OCI-LY1 (cell line): Measurements from ENCODE around the gene MSS51.

Source experiments
- H2AFZ ChIP-seq: fragments of 200-600 bp; sonication (generic), shearing (Covaris generic); 2 replicates; pipeline ENCODE4 v1.6.0; 2014; ENCODE audit warnings: antibody characterized with exemption, mild to moderate bottlenecking, low read length
- H3F3A ChIP-seq: fragments of 200-600 bp; sonication (generic), shearing (Covaris generic); 2 replicates; pipeline ENCODE4 v1.6.0; 2014; ENCODE audit warnings: mild to moderate bottlenecking, antibody characterized with exemption, low read length, moderate library complexity; ENCODE audit not compliant: insufficient read depth
- H3K27ac ChIP-seq: fragments of 200-600 bp; sonication (generic); 2 replicates; pipeline ENCODE4 v1.5.1; 2014; ENCODE audit warnings: low read length, mixed run types, mild to moderate bottlenecking, low read depth; ENCODE audit not compliant: poor library complexity, severe bottlenecking
- H3K27me3 ChIP-seq: fragments of 200-600 bp; sonication (generic); 2 replicates; pipeline ENCODE4 v1.6.0; 2014; ENCODE audit warnings: antibody characterized with exemption, mild to moderate bottlenecking, low read length, moderate library complexity; ENCODE audit not compliant: insufficient read depth
- H3K36me3 ChIP-seq: fragments of 200-600 bp; sonication (generic); 2 replicates; pipeline ENCODE4 v1.6.1; 2014; ENCODE audit warnings: mild to moderate bottlenecking, antibody characterized with exemption, low read length, moderate library complexity, mixed read lengths; ENCODE audit not compliant: insufficient read depth
- H3K4me1 ChIP-seq: fragments of 200-600 bp; sonication (generic); 2 replicates; pipeline ENCODE4 v1.5.1; 2014; ENCODE audit warnings: mild to moderate bottlenecking, low read length, moderate library complexity; ENCODE audit not compliant: insufficient read depth, severe bottlenecking
- H3K4me2 ChIP-seq: fragments of 200-600 bp; sonication (generic), shearing (Covaris generic); 2 replicates; pipeline ENCODE4 v1.6.1; 2014; ENCODE audit warnings: low read length
- H3K4me3 ChIP-seq: fragments of 200-600 bp; sonication (generic); 2 replicates; pipeline ENCODE4 v1.5.1; 2014; ENCODE audit warnings: low read length, low read depth, mild to moderate bottlenecking, mixed read lengths; ENCODE audit not compliant: poor library complexity, severe bottlenecking
- H3K79me2 ChIP-seq: fragments of 200-600 bp; shearing (Covaris generic); 2 replicates; pipeline ENCODE4 v1.6.1; 2016; ENCODE audit warnings: mixed run types, low read length, mixed read lengths; ENCODE audit not compliant: insufficient read depth
- H3K9ac ChIP-seq: fragments of 200-600 bp; sonication (generic), shearing (Covaris generic); 2 replicates; pipeline ENCODE4 v1.6.1; 2014; ENCODE audit warnings: mild to moderate bottlenecking, low read length, mixed read lengths
- H3K9me2 ChIP-seq: fragments of 200-600 bp; sonication (generic), shearing (Covaris generic); 2 replicates; pipeline ENCODE4 v1.6.1; 2014; ENCODE audit warnings: low read depth, mild to moderate bottlenecking, low read length, mixed read lengths
- H3K9me3 ChIP-seq: fragments of 200-600 bp; shearing (Covaris generic); 2 replicates; pipeline ENCODE4 v1.6.1; 2014; ENCODE audit warnings: low read length, mixed read lengths
- H4K20me1 ChIP-seq: fragments of 200-600 bp; sonication (generic), shearing (Covaris generic); 2 replicates; pipeline ENCODE4 v1.6.0; 2016; ENCODE audit warnings: mild to moderate bottlenecking, low read length; ENCODE audit not compliant: insufficient read depth
- CTCF ChIP-seq: fragments of 200-600 bp; sonication (generic), shearing (Covaris generic); IDR thresholded peaks from 2 replicates; pipeline ENCODE4 v1.5.1; 2017; ENCODE audit warnings: mild to moderate bottlenecking, antibody characterized with exemption, low read length, moderate library complexity, mixed read lengths
- EZH2 ChIP-seq: fragments of 200-600 bp; sonication (generic), shearing (Covaris generic); IDR thresholded peaks from 2 replicates; pipeline ENCODE4 v1.8.0; 2017; ENCODE audit warnings: borderline replicate concordance, mixed run types, mild to moderate bottlenecking, antibody characterized with exemption, low read length, moderate library complexity, mixed read lengths

Gene MSS51

DNA sequence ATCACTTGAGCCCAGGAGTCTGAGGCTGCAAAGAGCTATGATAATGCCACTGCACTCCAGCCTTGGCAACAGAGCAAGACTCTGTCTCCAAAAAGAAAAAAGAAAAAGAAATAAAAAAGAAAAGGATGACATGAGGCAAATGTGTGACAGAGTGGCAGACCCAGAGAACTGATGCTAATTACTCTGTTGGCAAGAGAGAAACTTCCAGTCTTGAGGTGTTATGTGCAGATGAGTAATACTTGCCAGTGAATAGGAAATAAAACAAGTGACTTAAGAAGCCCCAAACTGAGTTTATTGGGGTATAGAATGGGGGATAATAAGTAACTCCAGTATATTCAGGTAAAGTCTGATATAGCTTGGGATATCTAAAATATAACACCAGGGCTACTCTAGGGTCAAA is 10.1 kb downstream of the MSS51 start:
- no peak overlapping the region for H3K4me2 ChIP-seq
- no peaks in the 10 kb centered on the region for H3K27me3 ChIP-seq
- H3K27ac ChIP-seq, result no peak overlapping the region
- H3K9ac ChIP-seq, result no peak overlapping the region
- H3K4me1 ChIP-seq, result no peaks in the 10 kb centered on the region
- no peaks in the 10 kb centered on the region for H4K20me1 ChIP-seq
- H3K79me2 ChIP-seq, result no peaks in the 10 kb centered on the region
- no peaks in the 10 kb centered on the region for H3K9me2 ChIP-seq
- H3K4me3 ChIP-seq, result no peak overlapping the region
- no peaks in the 10 kb centered on the region for H3F3A ChIP-seq
- TF ChIP-seq EZH2 (no peak), CTCF (no peak)
- H3K9me3 ChIP-seq, result no peaks in the 10 kb centered on the region
- peaks cover 54% of the 10 kb centered on the region for H3K36me3 ChIP-seq
- H2AFZ ChIP-seq, result no peak overlapping the region

GRCh38 chr10:73416571-73416970 is 16.8 kb downstream of the MSS51 start:
- Histone ChIP-seq H3K4me3 (no peak overlapping the region), H3K27me3 (no peaks in the 10 kb centered on the region), H2AFZ (no peak overlapping the region), H3K36me3 (no peaks in the 10 kb centered on the region; the same call in 1 of the 2 replicates), H3K9ac (no peak overlapping the region), H3K9me2 (no peaks in the 10 kb centered on the region), H3K79me2 (peaks cover 17% of the 10 kb centered on the region), H3F3A (no peaks in the 10 kb centered on the region), H3K4me2 (no peak overlapping the region), H4K20me1 (no peaks in the 10 kb centered on the region), H3K27ac (no peak overlapping the region), H3K9me3 (no peaks in the 10 kb centered on the region), H3K4me1 (peaks cover 21% of the 10 kb centered on the region)
- TF ChIP-seq EZH2 (no peak), CTCF (no peak)

DNA sequence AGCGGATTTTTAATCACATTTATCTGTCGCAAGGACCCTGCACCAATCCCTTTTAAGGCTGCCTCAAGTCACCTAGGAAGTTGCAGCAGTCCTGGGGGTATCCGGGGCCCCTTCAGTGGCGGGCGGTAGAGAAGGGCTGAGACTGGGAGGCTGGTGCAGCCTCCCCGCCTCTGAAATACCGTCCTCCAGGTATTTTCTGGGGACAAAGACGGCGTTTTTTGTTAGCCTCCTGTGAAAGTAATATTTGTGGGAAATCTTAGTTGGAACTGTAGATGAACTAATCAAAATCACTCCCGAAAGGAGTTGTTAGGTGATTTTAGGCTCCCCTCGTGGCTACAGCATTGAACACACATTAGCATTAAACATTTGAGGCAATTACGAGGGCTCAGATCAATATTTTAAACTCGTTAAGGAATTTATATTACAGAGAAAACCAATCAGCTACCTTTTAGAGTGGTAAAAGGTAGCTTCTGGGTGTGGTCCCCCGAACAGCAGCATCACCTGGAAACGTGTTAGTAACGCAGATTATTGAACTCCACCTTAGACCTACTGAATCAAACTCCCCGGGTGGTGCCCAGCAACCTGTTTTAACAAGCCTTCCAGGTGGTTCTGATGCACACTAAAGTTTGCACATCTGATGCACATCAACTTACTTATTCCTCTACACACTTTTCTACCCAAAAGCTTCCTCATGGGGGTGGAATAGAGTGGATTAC is 19.0 kb downstream of the MSS51 start:
- peak overlapping the region; percentile 92 for H3K9ac ChIP-seq
- peaks cover 7% of the 10 kb centered on the region; the same call in 1 of the 2 replicates for H3K36me3 ChIP-seq
- H3K27me3 ChIP-seq, result no peaks in the 10 kb centered on the region
- peak overlapping the region; percentile 81 for H2AFZ ChIP-seq
- H3K79me2 ChIP-seq, result peaks cover 38% of the 10 kb centered on the region
- peaks cover 21% of the 10 kb centered on the region for H3K4me1 ChIP-seq
- no peaks in the 10 kb centered on the region for H3K9me3 ChIP-seq
- no peak for TF ChIP-seq EZH2
- TF ChIP-seq CTCF, result no peak
- H3K4me2 ChIP-seq, result peak overlapping the region; percentile 97
- no peaks in the 10 kb centered on the region for H3K9me2 ChIP-seq
- no peak overlapping the region for H3K27ac ChIP-seq
- H3F3A ChIP-seq, result no peaks in the 10 kb centered on the region
- peak overlapping the region; percentile 94 for H3K4me3 ChIP-seq
- H4K20me1 ChIP-seq, result no peaks in the 10 kb centered on the region
